Measurements from ENCODE around the gene LAIR1.

DNA sequence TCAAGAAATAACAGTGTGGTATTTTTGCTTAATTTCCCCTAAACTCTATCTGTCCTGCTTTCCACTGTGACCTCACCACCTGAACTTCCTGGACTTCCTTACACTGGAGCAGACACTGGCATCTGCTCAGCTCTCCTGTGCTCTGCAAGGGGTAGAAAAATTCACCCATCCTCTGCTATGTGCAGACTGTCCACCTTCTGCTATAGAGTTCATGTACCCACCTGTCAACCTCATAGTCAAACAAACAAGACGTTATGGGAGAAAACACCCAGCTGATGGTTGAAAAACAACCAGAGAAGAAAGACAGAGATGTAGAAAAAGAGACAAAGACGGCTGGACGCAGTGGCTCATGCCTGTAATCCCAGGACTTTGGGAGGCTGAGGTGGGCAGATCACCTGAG, 12.2 kb downstream of the LAIR1 start:
- TF ChIP-seq, protein P1, sequence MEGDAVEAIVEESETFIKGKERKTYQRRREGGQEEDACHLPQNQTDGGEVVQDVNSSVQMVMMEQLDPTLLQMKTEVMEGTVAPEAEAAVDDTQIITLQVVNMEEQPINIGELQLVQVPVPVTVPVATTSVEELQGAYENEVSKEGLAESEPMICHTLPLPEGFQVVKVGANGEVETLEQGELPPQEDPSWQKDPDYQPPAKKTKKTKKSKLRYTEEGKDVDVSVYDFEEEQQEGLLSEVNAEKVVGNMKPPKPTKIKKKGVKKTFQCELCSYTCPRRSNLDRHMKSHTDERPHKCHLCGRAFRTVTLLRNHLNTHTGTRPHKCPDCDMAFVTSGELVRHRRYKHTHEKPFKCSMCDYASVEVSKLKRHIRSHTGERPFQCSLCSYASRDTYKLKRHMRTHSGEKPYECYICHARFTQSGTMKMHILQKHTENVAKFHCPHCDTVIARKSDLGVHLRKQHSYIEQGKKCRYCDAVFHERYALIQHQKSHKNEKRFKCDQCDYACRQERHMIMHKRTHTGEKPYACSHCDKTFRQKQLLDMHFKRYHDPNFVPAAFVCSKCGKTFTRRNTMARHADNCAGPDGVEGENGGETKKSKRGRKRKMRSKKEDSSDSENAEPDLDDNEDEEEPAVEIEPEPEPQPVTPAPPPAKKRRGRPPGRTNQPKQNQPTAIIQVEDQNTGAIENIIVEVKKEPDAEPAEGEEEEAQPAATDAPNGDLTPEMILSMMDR (IDR thresholded peaks at IDR 0.05), result no peak
- TF ChIP-seq ZFX (IDR thresholded peaks at IDR 0.05; ENCODE audit: borderline replicate concordance), result no peak
